SK-N-SH (cell line): Measurements from ENCODE around the gene FBXO17. TPM values are rescaled to one million over a fixed set of nuclear protein-coding genes. Genes with fewer than 3 reads are reported as not detected.

Experiments used
- CTCF ChIA-PET: fragments of 300-600, 350-600 bp; formaldehyde crosslinking; extraction: SDS; loops from one replicate; lab custom pipeline; 2021; lab: Yijun Ruan, JAX
- POLR2A ChIA-PET: fragments of 350-600 bp; sonication (Branson Sonifier 250); formaldehyde crosslinking; extraction: SDS; loops from one replicate; lab custom pipeline; 2020; ENCODE audit warnings: antibody characterized with exemption, inconsistent platforms; lab: Yijun Ruan, JAX
- DNase-seq: peaks from one replicate; pipeline ENCODE4 v3.0.0; 2012
- H2AFZ ChIP-seq: fragments of 200-600 bp; sonication (generic); 2 replicates; pipeline ENCODE4 v1.8.1; 2016; ENCODE audit warnings: antibody characterized with exemption, mild to moderate bottlenecking, low read depth
- H3F3A ChIP-seq: fragments of 200-600 bp; sonication (generic); replicated peaks from 2 replicates; pipeline ENCODE3; 2016; ENCODE audit warnings: antibody characterized with exemption, mild to moderate bottlenecking; ENCODE audit not compliant: insufficient read depth
- H3K27ac ChIP-seq, 2 experiments: fragments of 200-500 bp in 1 of 2; fragments of 200-600 bp in 1 of 2; sonication (Bioruptor generic) in 1 of 2; sonication (generic), shearing (Covaris generic) in 1 of 2; 2 replicates each; pipeline versions ENCODE4 v1.5.1 to v1.6.1; 2014 to 2016; ENCODE audit warnings: low read depth in 2 of 2, inconsistent platforms in 1 of 2, low read length in 1 of 2, mild to moderate bottlenecking in 1 of 2, mixed read lengths in 1 of 2
- H3K27me3 ChIP-seq: fragments of 200-600 bp; sonication (generic), shearing (Covaris generic); 2 replicates; pipeline ENCODE4 v1.6.1; 2016; ENCODE audit warnings: mixed run types; ENCODE audit not compliant: insufficient read depth
- H3K36me3 ChIP-seq, 2 experiments: fragments of 200-500 bp in 1 of 2; fragments of 200-600 bp in 1 of 2; sonication (Bioruptor generic) in 1 of 2; sonication (generic) in 1 of 2; replicated peaks in 1 of 2; 2 replicates each; pipeline versions ENCODE3 to v1.5.1; 2014 to 2016; ENCODE audit warnings: low read length in 1 of 2, mild to moderate bottlenecking in 1 of 2; ENCODE audit not compliant: insufficient read depth in 2 of 2, control insufficient read depth in 1 of 2
- H3K4me1 ChIP-seq, 2 experiments: fragments of 200-500 bp in 1 of 2; fragments of 200-600 bp in 1 of 2; sonication (Bioruptor generic) in 1 of 2; sonication (generic), shearing (Covaris generic) in 1 of 2; 2 replicates each; pipeline versions ENCODE4 v1.5.1 to v1.6.1; 2014 to 2016; ENCODE audit warnings: low read depth in 1 of 2, low read length in 1 of 2, mixed run types in 1 of 2; ENCODE audit not compliant: insufficient read depth in 2 of 2, control insufficient read depth in 1 of 2
- H3K4me2 ChIP-seq: fragments of 200-600 bp; sonication (generic), shearing (Covaris generic); 2 replicates; pipeline ENCODE4 v1.6.1; 2017; ENCODE audit warnings: mixed run types
- H3K4me3 ChIP-seq, 2 experiments: fragments of 200-500 bp in 1 of 2; fragments of 200-600 bp in 1 of 2; sonication (Bioruptor generic) in 1 of 2; sonication (generic), shearing (Covaris generic) in 1 of 2; 2 replicates each; pipeline versions ENCODE4 v1.5.1 to v1.8.1; 2014 to 2016; ENCODE audit warnings: low read depth in 2 of 2, inconsistent platforms in 1 of 2, low read length in 1 of 2, mild to moderate bottlenecking in 1 of 2, mixed read lengths in 1 of 2, moderate library complexity in 1 of 2
- H3K79me2 ChIP-seq: fragments of 200-600 bp; sonication (generic); 2 replicates; pipeline ENCODE4 v1.8.1; 2017; ENCODE audit warnings: mild to moderate bottlenecking; ENCODE audit not compliant: insufficient read depth
- H3K9ac ChIP-seq: fragments of 200-600 bp; sonication (generic); 2 replicates; pipeline ENCODE4 v1.6.1; 2017; ENCODE audit warnings: mixed run types
- H3K9me2 ChIP-seq: fragments of 200-600 bp; sonication (generic); 2 replicates; pipeline ENCODE4 v1.6.1; 2017; ENCODE audit warnings: mixed run types
- H3K9me3 ChIP-seq: fragments of 200-600 bp; sonication (generic); 2 replicates; pipeline ENCODE4 v1.6.1; 2017; ENCODE audit warnings: mixed run types, mild to moderate bottlenecking, moderate library complexity
- H4K20me1 ChIP-seq: fragments of 200-600 bp; sonication (generic); 2 replicates; pipeline ENCODE4 v1.6.1; 2017; ENCODE audit warnings: mild to moderate bottlenecking, mixed run types; ENCODE audit not compliant: insufficient read depth
- CHD2 ChIP-seq: fragments of 150-350 bp; IDR thresholded peaks from 2 replicates; pipeline ENCODE4 v1.6.1; 2018; ENCODE audit warnings: low read length; ENCODE audit not compliant: partially characterized antibody
- EZH2phosphoT487 ChIP-seq: fragments of 200-600 bp; sonication (generic); IDR thresholded peaks from 2 replicates; pipeline ENCODE4 v1.6.1; 2017; ENCODE audit warnings: low read depth, mixed run types, mild to moderate bottlenecking, antibody characterized with exemption, moderate library complexity, borderline replicate concordance
- FOSL2 ChIP-seq: IDR thresholded peaks from 2 replicates; pipeline ENCODE4 v1.4.0; 2012; ENCODE audit warnings: low read depth, mild to moderate bottlenecking, moderate library complexity, borderline replicate concordance
- FOXJ3 ChIP-seq: sonication (generic); formaldehyde crosslinking; IDR thresholded peaks from 2 replicates; pipeline ENCODE4 v1.5.1; 2020; ENCODE audit warnings: mild to moderate bottlenecking, missing genetic modification reagents
- GABPA ChIP-seq: IDR thresholded peaks from 2 replicates; pipeline ENCODE4 v1.4.0; 2012; ENCODE audit warnings: low read depth, mild to moderate bottlenecking
- MEF2A ChIP-seq: IDR thresholded peaks from 2 replicates; pipeline ENCODE4 v1.4.0; 2012; ENCODE audit warnings: low read depth, borderline replicate concordance
- PBX3 ChIP-seq: IDR thresholded peaks from 2 replicates; pipeline ENCODE4; 2012
- RFX5 ChIP-seq: IDR thresholded peaks from 2 replicates; pipeline ENCODE4 v1.6.1; 2012; ENCODE audit warnings: mild to moderate bottlenecking, improper control_type of control experiment, low read length
- SIN3A ChIP-seq: IDR thresholded peaks from 2 replicates; pipeline ENCODE4 v1.6.1; 2012; ENCODE audit warnings: low read depth, mild to moderate bottlenecking, low read length, moderate library complexity, borderline replicate concordance
- SMC3 ChIP-seq: IDR thresholded peaks from 2 replicates; pipeline ENCODE4 v1.6.1; 2012; ENCODE audit warnings: low read depth, low read length, improper control_type of control experiment
- TCF12 ChIP-seq: IDR thresholded peaks from 2 replicates; pipeline ENCODE4 v1.4.0; 2012
- TEAD4 ChIP-seq: IDR thresholded peaks from 2 replicates; pipeline ENCODE4 v1.4.0; 2012; ENCODE audit warnings: mild to moderate bottlenecking, borderline replicate concordance; ENCODE audit not compliant: insufficient read depth
- WGBS: methylation state at CpG from one replicate; pipeline ENCODE4 v1.1.6; 2017; ENCODE audit warnings: low lambda C conversion rate; 5-methylcytosine and 5-hydroxymethylcytosine counted together
- polyA plus RNA-seq, 3 experiments: library from polyadenylated mRNA; depleted of rRNA; stranded (reverse); fragments of >200 nt; gene quantifications; 2 replicates each; pipeline ENCODE4 v1.2.3, GENCODE V29; 2012
- TF ChIP-seq, protein P1 (sequence below): IDR thresholded peaks from 2 replicates; pipeline ENCODE4 v1.4.0; 2012; ENCODE audit warnings: low read depth, borderline replicate concordance
- TF ChIP-seq, protein P2 (sequence below): IDR thresholded peaks from 2 replicates; pipeline ENCODE4 v1.6.1; 2012; ENCODE audit warnings: mild to moderate bottlenecking, low read depth, low read length, moderate library complexity

The FBXO17 gene
- polyA plus RNA-seq, 1 of the 3 experiments (the other 2 are of a cell fraction), result 40.7 TPM

DNA sequence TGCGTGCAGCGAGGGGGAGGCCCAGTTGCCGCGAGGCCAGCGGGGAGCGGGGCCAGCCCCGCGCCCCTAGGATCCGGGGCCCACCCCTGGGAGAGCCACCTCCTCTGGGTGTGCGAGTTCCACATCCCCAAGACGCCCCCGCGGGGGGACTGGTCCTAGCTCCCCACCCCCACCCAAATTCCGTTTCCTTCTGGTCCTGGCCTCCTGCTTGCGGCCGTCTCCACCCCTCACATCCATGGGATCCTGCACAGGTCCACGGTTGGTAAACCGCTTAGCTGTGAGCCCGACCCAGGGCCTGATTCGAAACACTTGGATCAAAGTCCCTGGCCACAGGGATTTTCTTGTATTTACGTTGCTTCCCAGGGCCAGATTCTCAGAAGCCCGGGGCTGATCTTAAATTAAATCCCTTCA lies 324 bp upstream of the FBXO17 start:
- peaks cover 0 to 7% of the 10 kb centered on the region in 2 experiments for H3K36me3 ChIP-seq
- H3K27ac ChIP-seq, result peak overlapping the region; percentile 72 to 86
- 3% methylated on average over 9 of the region's 22 CpGs for WGBS
- peak overlapping the region; percentile 84 for H2AFZ ChIP-seq
- H4K20me1 ChIP-seq, result no peaks in the 10 kb centered on the region
- CTCF ChIA-PET, result interaction anchor here (0.6 to 3.3 kb wide), 20 partner anchors 9 to 461 kb away, joined by 3 to 34 read pairs (median 4); partner anchors contain the start of genes ACP7, MRPS12 and SARS2
- TF ChIP-seq RFX5 (no peak), GABPA (no peak), CHD2 (peak; percentile 13)
- peaks cover 46% of the 10 kb centered on the region for H3K79me2 ChIP-seq
- H3F3A ChIP-seq, result peaks cover 22% of the 10 kb centered on the region
- H3K4me1 ChIP-seq, result peaks cover 6 to 14% of the 10 kb centered on the region in 2 experiments
- POLR2A ChIA-PET, result interaction anchor here (0.6 to 1.1 kb wide), 5 partner anchors 11 to 588 kb away, joined by 3 read pairs; partner anchors contain the start of genes GGN, MRPS12 and SARS2
- no peaks in the 10 kb centered on the region for H3K9me2 ChIP-seq
- H3K4me2 ChIP-seq, result peak overlapping the region; percentile 97
- no peak for DNase-seq
- H3K9me3 ChIP-seq, result no peaks in the 10 kb centered on the region
- peak overlapping the region; percentile 64 to 81 for H3K4me3 ChIP-seq
- H3K27me3 ChIP-seq, result no peaks in the 10 kb centered on the region
- H3K9ac ChIP-seq, result peak overlapping the region; percentile 85

DNA sequence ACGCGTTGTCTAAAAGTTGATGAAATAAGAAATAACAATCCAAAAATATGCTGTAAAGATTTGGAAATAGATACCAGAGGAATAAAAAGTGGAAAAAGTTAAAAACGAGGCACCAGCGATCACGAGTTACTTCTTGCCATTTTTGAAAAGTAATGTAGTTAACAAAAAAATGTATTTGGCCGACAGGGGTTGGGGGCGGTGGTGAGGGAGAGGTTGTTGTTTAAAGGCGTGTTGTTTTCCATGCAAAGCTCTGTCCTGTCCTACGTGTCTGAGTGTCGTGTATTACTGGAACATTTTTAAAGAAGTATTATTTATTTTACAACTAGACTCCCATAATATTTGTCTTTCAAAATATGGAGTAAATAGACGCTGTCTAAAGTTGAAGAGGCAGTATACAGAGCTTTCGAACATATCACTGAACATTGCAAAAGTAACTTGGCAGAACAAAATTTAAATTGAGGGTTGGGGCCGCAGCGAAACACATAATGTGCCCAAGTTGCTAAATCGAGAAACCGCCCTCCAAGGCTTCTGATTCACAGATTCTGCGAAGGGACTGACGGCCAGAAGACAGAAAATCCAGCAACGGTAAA lies 823 bp downstream of the FBXO17 start:
- H3K79me2 ChIP-seq, result peaks cover 51% of the 10 kb centered on the region
- TF ChIP-seq, protein P1, sequence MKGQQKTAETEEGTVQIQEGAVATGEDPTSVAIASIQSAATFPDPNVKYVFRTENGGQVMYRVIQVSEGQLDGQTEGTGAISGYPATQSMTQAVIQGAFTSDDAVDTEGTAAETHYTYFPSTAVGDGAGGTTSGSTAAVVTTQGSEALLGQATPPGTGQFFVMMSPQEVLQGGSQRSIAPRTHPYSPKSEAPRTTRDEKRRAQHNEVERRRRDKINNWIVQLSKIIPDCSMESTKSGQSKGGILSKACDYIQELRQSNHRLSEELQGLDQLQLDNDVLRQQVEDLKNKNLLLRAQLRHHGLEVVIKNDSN, result no peak
- TF ChIP-seq, all 33 proteins: peak for 0
- no peaks in the 10 kb centered on the region for H3K9me2 ChIP-seq
- ChIA-PET POLR2A (no interaction called here), CTCF (interaction anchor here (1.5 to 3.3 kb wide), 4 partner anchors 13 to 354 kb away, joined by 5 to 34 read pairs (median 16); partner anchors contain the start of genes MRPS12 and SARS2)
- H3K9me3 ChIP-seq, result no peaks in the 10 kb centered on the region
- peak overlapping the region; percentile 85 for H3K9ac ChIP-seq
- peaks cover 6 to 14% of the 10 kb centered on the region in 2 experiments for H3K4me1 ChIP-seq
- H3K27ac ChIP-seq, result peak overlapping the region; percentile 77 to 86
- H3K4me3 ChIP-seq, result peak overlapping the region; percentile 64 to 81
- H3K4me2 ChIP-seq, result peak overlapping the region; percentile 97
- peak; percentile 34 for DNase-seq
- no peaks in the 10 kb centered on the region for H4K20me1 ChIP-seq
- WGBS, result 28% methylated on average over 19 of the region's 19 CpGs
- no peaks in the 10 kb centered on the region for H3K27me3 ChIP-seq
- H2AFZ ChIP-seq, result peak overlapping the region; percentile 79
- peaks cover 22% of the 10 kb centered on the region for H3F3A ChIP-seq
- H3K36me3 ChIP-seq, result peaks cover 0 to 12% of the 10 kb centered on the region in 2 experiments

- H2AFZ ChIP-seq, result no peak overlapping the region
- H3K27ac ChIP-seq, result no peak overlapping the region
- H4K20me1 ChIP-seq, result no peaks in the 10 kb centered on the region
- no peak overlapping the region for H3K4me3 ChIP-seq
- H3K9me2 ChIP-seq, result no peaks in the 10 kb centered on the region
- H3K79me2 ChIP-seq, result peaks cover 63% of the 10 kb centered on the region
- no peak for DNase-seq
- 89% methylated on average over 2 of the region's 2 CpGs for WGBS
- ChIA-PET CTCF (interaction anchor here (2.0 kb wide), 1 partner anchor 10 kb away, joined by 9 read pairs; no protein-coding TSS in a partner anchor), POLR2A (no interaction called here)
- no peak overlapping the region for H3K4me2 ChIP-seq
- peaks cover 3 to 15% of the 10 kb centered on the region in 2 experiments for H3K36me3 ChIP-seq
- TF ChIP-seq SMC3, result no peak
- TF ChIP-seq, protein P2, sequence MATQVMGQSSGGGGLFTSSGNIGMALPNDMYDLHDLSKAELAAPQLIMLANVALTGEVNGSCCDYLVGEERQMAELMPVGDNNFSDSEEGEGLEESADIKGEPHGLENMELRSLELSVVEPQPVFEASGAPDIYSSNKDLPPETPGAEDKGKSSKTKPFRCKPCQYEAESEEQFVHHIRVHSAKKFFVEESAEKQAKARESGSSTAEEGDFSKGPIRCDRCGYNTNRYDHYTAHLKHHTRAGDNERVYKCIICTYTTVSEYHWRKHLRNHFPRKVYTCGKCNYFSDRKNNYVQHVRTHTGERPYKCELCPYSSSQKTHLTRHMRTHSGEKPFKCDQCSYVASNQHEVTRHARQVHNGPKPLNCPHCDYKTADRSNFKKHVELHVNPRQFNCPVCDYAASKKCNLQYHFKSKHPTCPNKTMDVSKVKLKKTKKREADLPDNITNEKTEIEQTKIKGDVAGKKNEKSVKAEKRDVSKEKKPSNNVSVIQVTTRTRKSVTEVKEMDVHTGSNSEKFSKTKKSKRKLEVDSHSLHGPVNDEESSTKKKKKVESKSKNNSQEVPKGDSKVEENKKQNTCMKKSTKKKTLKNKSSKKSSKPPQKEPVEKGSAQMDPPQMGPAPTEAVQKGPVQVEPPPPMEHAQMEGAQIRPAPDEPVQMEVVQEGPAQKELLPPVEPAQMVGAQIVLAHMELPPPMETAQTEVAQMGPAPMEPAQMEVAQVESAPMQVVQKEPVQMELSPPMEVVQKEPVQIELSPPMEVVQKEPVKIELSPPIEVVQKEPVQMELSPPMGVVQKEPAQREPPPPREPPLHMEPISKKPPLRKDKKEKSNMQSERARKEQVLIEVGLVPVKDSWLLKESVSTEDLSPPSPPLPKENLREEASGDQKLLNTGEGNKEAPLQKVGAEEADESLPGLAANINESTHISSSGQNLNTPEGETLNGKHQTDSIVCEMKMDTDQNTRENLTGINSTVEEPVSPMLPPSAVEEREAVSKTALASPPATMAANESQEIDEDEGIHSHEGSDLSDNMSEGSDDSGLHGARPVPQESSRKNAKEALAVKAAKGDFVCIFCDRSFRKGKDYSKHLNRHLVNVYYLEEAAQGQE, result no peak
- TF ChIP-seq FOSL2, result no peak
- TF ChIP-seq TCF12, result no peak
- TF ChIP-seq MEF2A, result no peak
- TF ChIP-seq CHD2, result no peak
- no peak for TF ChIP-seq TEAD4
- no peak for TF ChIP-seq EZH2phosphoT487
- no peak for TF ChIP-seq SIN3A
- no peak for TF ChIP-seq FOXJ3 (CRISPR knock-in tag)
- TF ChIP-seq PBX3, result no peak
- H3K9me3 ChIP-seq, result no peaks in the 10 kb centered on the region
- H3K27me3 ChIP-seq, result no peaks in the 10 kb centered on the region
- peaks cover 19% of the 10 kb centered on the region for H3F3A ChIP-seq
- no peak overlapping the region for H3K9ac ChIP-seq
- H3K4me1 ChIP-seq, result peaks cover 6 to 14% of the 10 kb centered on the region in 2 experiments
These were observed 3.9 kb downstream of the FBXO17 start for GRCh38 chr19:38971672-38972071.
